Uterus (tissue), 2 donors: Measurements from ENCODE around the gene UBE4B.

Source experiments
- POLR2A ChIP-seq, 2 donors: fragments of 450-650 bp; IDR thresholded peaks; one replicate each; pipeline ENCODE4 v1.6.1; 2016; ENCODE audit warnings: antibody characterized with exemption in 2 of 2, mild to moderate bottlenecking in 1 of 2, moderate library complexity in 1 of 2
- TF ChIP-seq, protein P1 (sequence below), 4 experiments: fragments of 200-600 bp in 2 of 4; fragments of 450-650 bp in 2 of 4; sonication (generic) in 2 of 4; IDR thresholded peaks; one replicate each; pipeline ENCODE4 v1.5.1; 2016 to 2019; ENCODE audit warnings: antibody characterized with exemption in 4 of 4, mild to moderate bottlenecking in 2 of 4, moderate library complexity in 1 of 4

DNA sequence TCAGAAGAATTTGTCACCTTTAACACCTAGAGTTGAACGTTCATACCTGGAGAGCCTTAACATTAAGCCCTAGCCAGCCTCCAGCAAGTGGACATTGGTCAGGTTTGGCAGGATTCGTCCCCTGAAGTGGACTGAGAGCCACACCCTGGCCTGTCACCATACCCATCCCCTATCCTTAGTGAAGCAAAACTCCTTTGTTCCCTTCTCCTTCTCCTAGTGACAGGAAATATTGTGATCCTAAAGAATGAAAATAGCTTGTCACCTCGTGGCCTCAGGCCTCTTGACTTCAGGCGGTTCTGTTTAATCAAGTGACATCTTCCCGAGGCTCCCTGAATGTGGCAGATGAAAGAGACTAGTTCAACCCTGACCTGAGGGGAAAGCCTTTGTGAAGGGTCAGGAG, 52.3 kb downstream of the UBE4B start:
- TF ChIP-seq, protein P1, sequence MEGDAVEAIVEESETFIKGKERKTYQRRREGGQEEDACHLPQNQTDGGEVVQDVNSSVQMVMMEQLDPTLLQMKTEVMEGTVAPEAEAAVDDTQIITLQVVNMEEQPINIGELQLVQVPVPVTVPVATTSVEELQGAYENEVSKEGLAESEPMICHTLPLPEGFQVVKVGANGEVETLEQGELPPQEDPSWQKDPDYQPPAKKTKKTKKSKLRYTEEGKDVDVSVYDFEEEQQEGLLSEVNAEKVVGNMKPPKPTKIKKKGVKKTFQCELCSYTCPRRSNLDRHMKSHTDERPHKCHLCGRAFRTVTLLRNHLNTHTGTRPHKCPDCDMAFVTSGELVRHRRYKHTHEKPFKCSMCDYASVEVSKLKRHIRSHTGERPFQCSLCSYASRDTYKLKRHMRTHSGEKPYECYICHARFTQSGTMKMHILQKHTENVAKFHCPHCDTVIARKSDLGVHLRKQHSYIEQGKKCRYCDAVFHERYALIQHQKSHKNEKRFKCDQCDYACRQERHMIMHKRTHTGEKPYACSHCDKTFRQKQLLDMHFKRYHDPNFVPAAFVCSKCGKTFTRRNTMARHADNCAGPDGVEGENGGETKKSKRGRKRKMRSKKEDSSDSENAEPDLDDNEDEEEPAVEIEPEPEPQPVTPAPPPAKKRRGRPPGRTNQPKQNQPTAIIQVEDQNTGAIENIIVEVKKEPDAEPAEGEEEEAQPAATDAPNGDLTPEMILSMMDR (IDR thresholded peaks at IDR 0.05) = no peak
- TF ChIP-seq POLR2A (IDR thresholded peaks at IDR 0.05) = no peak
